HepG2 (cell line): Measurements from ENCODE around the gene RPS2. TPM values are rescaled to one million over a fixed set of nuclear protein-coding genes. Genes with fewer than 3 reads are reported as not detected.

Source experiments
- AKAP8 ChIP-seq: sonication (generic); formaldehyde crosslinking; IDR thresholded peaks from 2 replicates; pipeline ENCODE4 v1.5.1; 2020; ENCODE audit warnings: mild to moderate bottlenecking, missing genetic modification reagents
- ARID5B ChIP-seq: IDR thresholded peaks from 2 replicates; pipeline ENCODE4 v1.4.0; 2020; ENCODE audit warnings: mild to moderate bottlenecking, missing genetic modification reagents
- ATF7-NPFF ChIP-seq: sonication (generic); formaldehyde crosslinking; IDR thresholded peaks from 2 replicates; pipeline ENCODE4 v1.8.1; 2023; ENCODE audit warnings: mild to moderate bottlenecking, low read depth, missing genetic modification reagents, moderate library complexity
- HOXA3 ChIP-seq: sonication (generic); formaldehyde crosslinking; IDR thresholded peaks from 2 replicates; pipeline ENCODE4 v1.5.0; 2020; ENCODE audit warnings: missing genetic modification reagents
- MED1 ChIP-seq: sonication (generic); formaldehyde crosslinking; IDR thresholded peaks from 2 replicates; pipeline ENCODE4 v1.4.0; 2020; ENCODE audit warnings: missing genetic modification reagents
- RNF2 ChIP-seq: fragments of 450-650 bp; conservative IDR thresholded peaks from 2 replicates; pipeline ENCODE4 v1.6.1; 2016; ENCODE audit warnings: low read depth
- SMARCE1 ChIP-seq: fragments of 450-650 bp; IDR thresholded peaks from 2 replicates; pipeline ENCODE4 v1.6.1; 2017; ENCODE audit warnings: borderline replicate concordance
- TCF12 ChIP-seq, 2 experiments: fragments of 450-650 bp in 1 of 2; sonication (generic) in 1 of 2; formaldehyde crosslinking in 1 of 2; IDR thresholded peaks; 2 replicates each; pipeline versions ENCODE4 v1.6.1 to v1.8.0; 2017 to 2022; ENCODE audit warnings: antibody characterized with exemption in 1 of 2, mild to moderate bottlenecking in 1 of 2, missing genetic modification reagents in 1 of 2, moderate library complexity in 1 of 2
- ZBTB20 ChIP-seq: sonication (generic); formaldehyde crosslinking; IDR thresholded peaks from 2 replicates; pipeline ENCODE4 v1.8.1; 2023; ENCODE audit warnings: missing genetic modification reagents, low read depth, mild to moderate bottlenecking, borderline replicate concordance
- ZBTB38 ChIP-seq: sonication (generic); formaldehyde crosslinking; IDR thresholded peaks from 2 replicates; pipeline ENCODE4 v1.5.1; 2020; ENCODE audit warnings: mild to moderate bottlenecking, missing genetic modification reagents
- ZBTB4 ChIP-seq: sonication (generic); formaldehyde crosslinking; IDR thresholded peaks from 2 replicates; pipeline ENCODE4 v1.4.0; 2020; ENCODE audit warnings: missing genetic modification reagents, mild to moderate bottlenecking, borderline replicate concordance
- ZMYM2 ChIP-seq: sonication (generic); formaldehyde crosslinking; IDR thresholded peaks from 2 replicates; pipeline ENCODE4 v1.8.0; 2022; ENCODE audit warnings: mild to moderate bottlenecking, missing genetic modification reagents
- ZNF121 ChIP-seq: sonication (generic); formaldehyde crosslinking; IDR thresholded peaks from 2 replicates; pipeline ENCODE4 v1.5.0; 2020; ENCODE audit warnings: mild to moderate bottlenecking, missing genetic modification reagents
- ZNF580 ChIP-seq: IDR thresholded peaks from 2 replicates; pipeline ENCODE4 v1.6.1; 2016; ENCODE audit warnings: low read depth, borderline replicate concordance
- ZNF589 ChIP-seq: sonication (generic); formaldehyde crosslinking; conservative IDR thresholded peaks from 2 replicates; pipeline ENCODE4 v1.8.0; 2022; ENCODE audit warnings: mild to moderate bottlenecking, moderate library complexity, missing genetic modification reagents
- ZNF768 ChIP-seq: sonication (generic); formaldehyde crosslinking; IDR thresholded peaks from 2 replicates; pipeline ENCODE4 v1.4.0; 2020; ENCODE audit warnings: missing genetic modification reagents
- polyA plus RNA-seq, 8 experiments: library from polyadenylated mRNA; depleted of rRNA in 3 of 8; stranded (reverse) in 7 of 8; unstranded in 1 of 8; fragments of >200 nt; fragmentation: Illumina TruSeq in 4 of 8; extraction: Trizol in 4 of 8; gene quantifications; 2 replicates each; pipeline versions ENCODE4 v1.2.1 to v1.2.3, GENCODE V29; 2011 to 2016; ENCODE audit warnings: low read depth in 4 of 8, missing spikeins in 1 of 8, mixed read lengths in 1 of 8; ENCODE audit not compliant: insufficient read depth in 1 of 8
- total RNA-seq, 5 experiments: library from RNA; depleted of rRNA; stranded (reverse); fragments of >200 nt; fragmentation: Illumina TruSeq; extraction: Trizol; gene quantifications; 2 replicates each; pipeline ENCODE4 v1.2.3, GENCODE V29; 2016; ENCODE audit warnings: low read depth in 1 of 5
- TF ChIP-seq, protein P1 (sequence below): sonication (generic); formaldehyde crosslinking; IDR thresholded peaks from 2 replicates; pipeline ENCODE4 v1.4.0; 2020; ENCODE audit warnings: missing genetic modification reagents
- TF ChIP-seq, protein P2 (sequence below): fragments of 450-650 bp; IDR thresholded peaks from 2 replicates; pipeline ENCODE4 v1.6.1; 2017
- TF ChIP-seq, protein P3 (sequence below): sonication (generic); formaldehyde crosslinking; IDR thresholded peaks from 2 replicates; pipeline ENCODE4 v1.4.0; 2020; ENCODE audit warnings: mild to moderate bottlenecking, low read depth, missing genetic modification reagents

RPS2 gene
- total and polyA plus RNA-seq, 2 of the 13 experiments (the other 11 are each of a cell fraction or from before 2014, with no cell fraction given), result 1,908 to 4,514 TPM

DNA sequence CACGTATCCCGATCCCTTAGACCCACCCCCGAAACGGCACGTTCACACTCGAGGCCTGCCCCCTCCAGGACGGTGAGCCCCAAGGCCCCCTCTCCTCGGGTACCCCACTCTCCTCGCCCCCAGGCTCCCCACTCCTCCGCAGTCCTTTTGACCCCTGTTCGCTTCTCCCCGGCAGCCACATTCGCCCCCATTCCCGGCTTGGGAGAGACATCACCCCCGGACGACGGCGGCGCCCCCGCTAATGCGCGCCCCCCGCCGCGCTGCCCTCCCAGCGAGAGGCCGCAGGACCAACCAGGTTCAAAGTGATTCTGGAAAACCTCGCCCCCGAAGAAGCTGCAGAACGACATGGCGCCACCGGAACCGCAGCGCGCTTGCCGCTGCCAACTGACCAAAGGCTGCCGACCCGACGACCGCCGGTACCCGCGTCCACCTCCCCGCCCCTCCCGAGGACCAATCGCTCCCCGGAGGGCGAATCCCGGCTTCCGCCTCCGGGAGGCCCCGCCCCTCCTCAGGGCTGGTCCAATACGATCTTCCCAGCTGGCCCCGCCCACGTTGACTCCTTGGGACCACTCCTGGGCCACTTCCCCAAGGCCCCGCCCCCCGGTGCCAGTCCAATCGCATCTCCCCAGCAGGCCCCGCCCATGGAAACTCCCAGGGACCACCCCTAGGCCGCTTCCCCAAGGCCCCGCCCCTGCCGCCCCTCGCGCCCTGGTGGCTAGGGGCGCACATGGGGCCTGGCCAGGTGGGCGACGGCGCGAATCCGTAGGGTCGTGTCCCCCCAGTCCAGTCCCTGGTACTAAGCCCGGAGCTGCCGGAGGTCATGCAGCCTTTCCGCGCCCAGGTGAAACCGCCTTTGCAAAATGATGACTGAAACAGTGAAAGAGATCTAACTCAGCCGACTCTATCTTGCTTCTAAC is 21.6 kb downstream of the RPS2 start, which contains the start of gene MSRB1 (continued):
- TF ChIP-seq ZBTB4 (CRISPR knock-in tag) (no peak), ZBTB20 (CRISPR knock-in tag) (no peak), TCF12 (IDR thresholded peaks at IDR 0.05) (no peak), TCF12 (CRISPR knock-in tag; IDR thresholded peaks at IDR 0.05) (no peak), AKAP8 (CRISPR knock-in tag) (peak; percentile 36; the same call in 1 of the 2 replicates), ARID5B (CRISPR knock-in tag) (no peak), ATF7-NPFF (CRISPR knock-in tag) (peak; percentile 64), HOXA3 (peak; percentile 42; the same call in 1 of the 2 replicates), ZNF580 (CRISPR knock-in tag) (peak; percentile 35; the same call in 1 of the 2 replicates), ZNF768 (CRISPR knock-in tag) (no peak), RNF2 (no peak), ZNF121 (CRISPR knock-in tag) (no peak), ZBTB38 (CRISPR knock-in tag) (peak; percentile 88), ZNF589 (no peak), SMARCE1 (no peak), ZMYM2 (CRISPR knock-in tag) (no peak), MED1 (0 out of 2 replicates have a peak, but pooled peaks have one; percentile 45)
- TF ChIP-seq, protein P1, sequence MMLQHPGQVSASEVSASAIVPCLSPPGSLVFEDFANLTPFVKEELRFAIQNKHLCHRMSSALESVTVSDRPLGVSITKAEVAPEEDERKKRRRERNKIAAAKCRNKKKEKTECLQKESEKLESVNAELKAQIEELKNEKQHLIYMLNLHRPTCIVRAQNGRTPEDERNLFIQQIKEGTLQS, result no peak
- TF ChIP-seq, protein P2, sequence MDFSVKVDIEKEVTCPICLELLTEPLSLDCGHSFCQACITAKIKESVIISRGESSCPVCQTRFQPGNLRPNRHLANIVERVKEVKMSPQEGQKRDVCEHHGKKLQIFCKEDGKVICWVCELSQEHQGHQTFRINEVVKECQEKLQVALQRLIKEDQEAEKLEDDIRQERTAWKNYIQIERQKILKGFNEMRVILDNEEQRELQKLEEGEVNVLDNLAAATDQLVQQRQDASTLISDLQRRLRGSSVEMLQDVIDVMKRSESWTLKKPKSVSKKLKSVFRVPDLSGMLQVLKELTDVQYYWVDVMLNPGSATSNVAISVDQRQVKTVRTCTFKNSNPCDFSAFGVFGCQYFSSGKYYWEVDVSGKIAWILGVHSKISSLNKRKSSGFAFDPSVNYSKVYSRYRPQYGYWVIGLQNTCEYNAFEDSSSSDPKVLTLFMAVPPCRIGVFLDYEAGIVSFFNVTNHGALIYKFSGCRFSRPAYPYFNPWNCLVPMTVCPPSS, result no peak
- TF ChIP-seq, protein P3, sequence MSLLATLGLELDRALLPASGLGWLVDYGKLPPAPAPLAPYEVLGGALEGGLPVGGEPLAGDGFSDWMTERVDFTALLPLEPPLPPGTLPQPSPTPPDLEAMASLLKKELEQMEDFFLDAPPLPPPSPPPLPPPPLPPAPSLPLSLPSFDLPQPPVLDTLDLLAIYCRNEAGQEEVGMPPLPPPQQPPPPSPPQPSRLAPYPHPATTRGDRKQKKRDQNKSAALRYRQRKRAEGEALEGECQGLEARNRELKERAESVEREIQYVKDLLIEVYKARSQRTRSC (CRISPR knock-in tag), result no peak
